GM19351 (cell line): ENCODE data around the gene AXDND1.
"Not testable (repeated sequence)": the region's sequence is repeated elsewhere in the genome, so short reads cannot be mapped to it uniquely, and the experiment has no call there.

Experiments
- ATAC-seq: cut with Tn5 transposase; IDR thresholded peaks from one replicate; pipeline ENCODE4 v1.9.1; 2021; ENCODE audit warnings: mild to moderate bottlenecking, moderate library complexity; ENCODE audit not compliant: unreplicated experiment

Gene AXDND1

GRCh38 chr1:179459606-179460206 lies 93.9 kb downstream of the AXDND1 start:
- not testable (repeated sequence) for ATAC-seq

GRCh38 chr1:179465661-179466060 lies 99.9 kb downstream of the AXDND1 start:
- ATAC-seq = not testable (repeated sequence)

GRCh38 chr1:179474713-179475112 lies 108.9 kb downstream of the AXDND1 start:
- no peak for ATAC-seq

GRCh38 chr1:179476484-179476883 lies 110.7 kb downstream of the AXDND1 start:
- no peak for ATAC-seq

- ATAC-seq = no peak
Measured at GRCh38 chr1:179478370-179478769, 112.6 kb downstream of the AXDND1 start.

GRCh38 chr1:179490611-179491010 lies 124.8 kb downstream of the AXDND1 start:
- ATAC-seq = no peak

GRCh38 chr1:179493323-179493722 lies 127.6 kb downstream of the AXDND1 start:
- no peak for ATAC-seq

- no peak for ATAC-seq
Measured at GRCh38 chr1:179506199-179506598, 140.4 kb downstream of the AXDND1 start.

- no peak for ATAC-seq
Measured at GRCh38 chr1:179509384-179509783, 143.6 kb downstream of the AXDND1 start.

- ATAC-seq = peak; percentile 97
Measured at GRCh38 chr1:179510038-179510437, 144.3 kb downstream of the AXDND1 start.

- no peak for ATAC-seq
Measured at GRCh38 chr1:179516976-179517705, 151.4 kb downstream of the AXDND1 start.

GRCh38 chr1:179518544-179518943 lies 152.8 kb downstream of the AXDND1 start:
- ATAC-seq = not testable (repeated sequence)

GRCh38 chr1:179529482-179530195 lies 163.9 kb downstream of the AXDND1 start:
- no peak for ATAC-seq

- no peak for ATAC-seq
Measured at GRCh38 chr1:179530352-179530751, 164.6 kb downstream of the AXDND1 start.

GRCh38 chr1:179541774-179542173 lies 176.0 kb downstream of the AXDND1 start:
- ATAC-seq = no peak

GRCh38 chr1:179545321-179545720 lies 179.6 kb downstream of the AXDND1 start:
- ATAC-seq = no peak

GRCh38 chr1:179547021-179547535 lies 181.3 kb downstream of the AXDND1 start:
- ATAC-seq = no peak

GRCh38 chr1:179548666-179549367 lies 183.0 kb downstream of the AXDND1 start:
- no peak for ATAC-seq

GRCh38 chr1:179549368-179549700 lies 183.6 kb downstream of the AXDND1 start:
- no peak for ATAC-seq

- ATAC-seq = peak; percentile 86
Measured at GRCh38 chr1:179550746-179551682, 185.2 kb downstream of the AXDND1 start.
